ENCODE data around the gene EPHA5. TPM values are rescaled to one million over a fixed set of nuclear protein-coding genes. Genes with fewer than 3 reads are reported as not detected.

The EPHA5 gene
- total RNA-seq, 5 donors from 2014 or later (not counting 1 experiment from before 2014, with no cell fraction given) = not detected

DNA sequence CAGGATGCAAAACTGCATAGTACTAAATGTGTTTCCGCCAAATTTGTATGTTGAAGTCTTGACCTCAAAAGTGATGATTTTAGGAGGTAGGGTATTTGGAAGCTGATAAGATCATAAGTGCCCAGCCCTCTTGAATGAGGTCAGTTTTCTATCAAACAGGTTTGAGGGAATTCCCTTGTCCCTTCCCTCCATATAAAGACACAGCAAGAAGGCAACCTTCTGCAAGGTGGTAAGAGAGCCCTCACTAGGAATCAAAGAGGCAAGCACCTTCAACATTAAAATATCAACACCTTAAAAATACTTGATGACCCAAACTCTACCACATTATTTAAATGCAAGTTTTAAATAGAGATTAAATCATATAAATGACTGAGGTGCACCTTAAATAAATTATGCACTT, 288.6 kb downstream of the EPHA5 start:
- peaks cover 7 to 16% (median 7%) of the 10 kb centered on the region in 3 donors for H3K9me3 Mint-ChIP-seq
- Histone ChIP-seq H3K36me3 (ENCODE audit: control insufficient read depth in 2 of 2, extremely low read depth in 1 of 2, insufficient read depth in 1 of 2, low read length in 1 of 2) (no peaks in the 10 kb centered on the region), H3K4me1 (ENCODE audit: control insufficient read depth in 1 of 2, extremely low read depth in 1 of 2, insufficient read depth in 2 of 2, low read length in 2 of 2) (no peaks in the 10 kb centered on the region), H3K27ac (ENCODE audit: low read length) (no peak overlapping the region), H3K9me3 (no peaks in the 10 kb centered on the region), H3K4me3 (ENCODE audit: control insufficient read depth in 1 of 2, extremely low read depth in 1 of 2, low read length in 1 of 2) (no peak overlapping the region), H3K27me3 (replicated peaks in 1 of 2; ENCODE audit: control insufficient read depth in 2 of 2, extremely low read depth in 1 of 2, insufficient read depth in 2 of 2, low read length in 1 of 2) (no peaks in the 10 kb centered on the region)
- DNase-seq (no peak), ATAC-seq (replicated peaks in 1 of 4) (no peak)
- WGBS (ENCODE audit: insufficient coverage) = no CpG with 5 or more reads among the region's 1 CpG
- ChIA-PET CTCF (no interaction called here), POLR2A (no interaction called here)
- no peaks in the 10 kb centered on the region for H3K36me3 Mint-ChIP-seq
- no peak overlapping the region for H3K27ac Mint-ChIP-seq
- no peak overlapping the region for H3K4me3 Mint-ChIP-seq
- no peaks in the 10 kb centered on the region for H3K27me3 Mint-ChIP-seq
- H3K4me1 Mint-ChIP-seq = no peaks in the 10 kb centered on the region

DNA sequence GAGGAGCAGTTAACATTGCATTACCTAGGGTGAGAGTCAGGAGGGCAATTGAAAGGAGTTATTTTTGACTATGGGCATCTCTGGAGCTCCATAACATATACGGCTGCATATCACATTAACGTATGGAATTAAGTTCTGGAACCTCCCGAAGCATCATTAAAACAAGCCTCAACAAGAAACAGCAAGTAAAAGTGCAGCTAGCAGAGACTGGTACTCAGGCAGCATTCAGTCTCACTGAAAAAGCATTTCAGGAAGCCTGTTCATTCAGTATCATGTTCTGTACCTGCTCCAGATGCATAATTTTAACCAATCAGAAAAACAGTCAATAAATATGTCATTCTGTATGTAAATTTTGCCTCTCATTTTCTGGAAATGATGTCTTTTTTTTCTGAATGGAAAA, 299.6 kb downstream of the EPHA5 start:
- Mint-ChIP-seq H3K27ac (no peak overlapping the region), H3K27me3 (no peaks in the 10 kb centered on the region), H3K36me3 (no peaks in the 10 kb centered on the region), H3K9me3 (peaks cover 9 to 25% (median 14%) of the 10 kb centered on the region in 3 donors), H3K4me1 (no peaks in the 10 kb centered on the region), H3K4me3 (no peak overlapping the region)
- WGBS (ENCODE audit: insufficient coverage) = 100% methylated on average over 2 of the region's 3 CpGs
- DNase-seq (no peak), ATAC-seq (replicated peaks in 1 of 4) (no peak)
- H3K36me3 ChIP-seq (ENCODE audit: control insufficient read depth in 2 of 2, extremely low read depth in 1 of 2, insufficient read depth in 1 of 2, low read length in 1 of 2) = no peaks in the 10 kb centered on the region
- ChIA-PET POLR2A (no interaction called here), CTCF (no interaction called here)
- no peaks in the 10 kb centered on the region for H3K27me3 ChIP-seq (replicated peaks in 1 of 2; ENCODE audit: control insufficient read depth in 2 of 2, extremely low read depth in 1 of 2, insufficient read depth in 2 of 2, low read length in 1 of 2)
- no peaks in the 10 kb centered on the region for H3K4me1 ChIP-seq (ENCODE audit: control insufficient read depth in 1 of 2, extremely low read depth in 1 of 2, insufficient read depth in 2 of 2, low read length in 2 of 2)
- H3K4me3 ChIP-seq (ENCODE audit: control insufficient read depth in 1 of 2, extremely low read depth in 1 of 2, low read length in 1 of 2) = no peak overlapping the region
- no peak overlapping the region for H3K27ac ChIP-seq (ENCODE audit: low read length)
- no peaks in the 10 kb centered on the region for H3K9me3 ChIP-seq

DNA sequence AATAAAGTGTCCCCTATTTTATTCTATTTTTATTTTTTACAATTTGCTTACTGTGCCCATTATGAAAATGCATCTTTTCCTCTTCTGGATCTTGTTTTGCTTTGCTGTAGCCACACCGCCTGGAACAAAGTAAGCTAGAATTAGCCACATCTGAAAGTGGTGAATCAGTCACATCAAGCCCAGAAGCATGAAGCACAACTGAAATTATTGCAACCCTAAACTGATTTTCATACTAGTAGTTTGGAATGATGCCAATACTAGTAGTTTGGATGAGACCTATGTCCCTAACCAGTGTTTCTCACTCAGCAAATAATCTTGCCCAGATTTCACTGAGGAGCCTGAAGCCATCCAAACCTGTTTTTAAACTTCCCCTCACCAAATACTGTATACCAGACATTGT, 303.0 kb downstream of the EPHA5 start:
- no peaks in the 10 kb centered on the region for H3K9me3 ChIP-seq
- no peak overlapping the region for H3K4me3 ChIP-seq (ENCODE audit: control insufficient read depth in 1 of 2, extremely low read depth in 1 of 2, low read length in 1 of 2)
- H3K27me3 ChIP-seq (replicated peaks in 1 of 2; ENCODE audit: control insufficient read depth in 2 of 2, extremely low read depth in 1 of 2, insufficient read depth in 2 of 2, low read length in 1 of 2) = no peaks in the 10 kb centered on the region
- Mint-ChIP-seq H3K4me1 (no peaks in the 10 kb centered on the region), H3K36me3 (no peaks in the 10 kb centered on the region), H3K9me3 (peaks cover 13 to 28% (median 14%) of the 10 kb centered on the region in 3 donors), H3K27me3 (no peaks in the 10 kb centered on the region), H3K4me3 (no peak overlapping the region), H3K27ac (no peak overlapping the region)
- no peak for DNase-seq
- ChIA-PET CTCF (no interaction called here), POLR2A (no interaction called here)
- ATAC-seq (replicated peaks in 1 of 4) = no peak
- WGBS (ENCODE audit: insufficient coverage) = 100% methylated on average over 1 of the region's 1 CpG
- no peak overlapping the region for H3K27ac ChIP-seq (ENCODE audit: low read length)
- H3K36me3 ChIP-seq (ENCODE audit: control insufficient read depth in 2 of 2, extremely low read depth in 1 of 2, insufficient read depth in 1 of 2, low read length in 1 of 2) = no peaks in the 10 kb centered on the region
- H3K4me1 ChIP-seq (ENCODE audit: control insufficient read depth in 1 of 2, extremely low read depth in 1 of 2, insufficient read depth in 2 of 2, low read length in 2 of 2) = no peaks in the 10 kb centered on the region

- Mint-ChIP-seq H3K27ac (no peak overlapping the region), H3K9me3 (peaks cover 9 to 25% (median 12%) of the 10 kb centered on the region in 3 donors), H3K27me3 (no peaks in the 10 kb centered on the region), H3K4me3 (no peak overlapping the region), H3K36me3 (no peaks in the 10 kb centered on the region), H3K4me1 (no peaks in the 10 kb centered on the region)
- Histone ChIP-seq H3K9me3 (no peaks in the 10 kb centered on the region), H3K27ac (ENCODE audit: low read length) (no peak overlapping the region), H3K4me3 (ENCODE audit: control insufficient read depth in 1 of 2, extremely low read depth in 1 of 2, low read length in 1 of 2) (no peak overlapping the region), H3K4me1 (ENCODE audit: control insufficient read depth in 1 of 2, extremely low read depth in 1 of 2, insufficient read depth in 2 of 2, low read length in 2 of 2) (no peaks in the 10 kb centered on the region), H3K36me3 (ENCODE audit: control insufficient read depth in 2 of 2, extremely low read depth in 1 of 2, insufficient read depth in 1 of 2, low read length in 1 of 2) (no peaks in the 10 kb centered on the region), H3K27me3 (replicated peaks in 1 of 2; ENCODE audit: control insufficient read depth in 2 of 2, extremely low read depth in 1 of 2, insufficient read depth in 2 of 2, low read length in 1 of 2) (no peaks in the 10 kb centered on the region)
- WGBS (ENCODE audit: insufficient coverage) = no CpG with 5 or more reads among the region's 2 CpGs
- ChIA-PET POLR2A (no interaction called here), CTCF (no interaction called here)
- ATAC-seq (replicated peaks in 1 of 4) (no peak), DNase-seq (no peak)
Observed at GRCh38 chr4:65358914-65359313, 311.4 kb downstream of the EPHA5 start.

DNA sequence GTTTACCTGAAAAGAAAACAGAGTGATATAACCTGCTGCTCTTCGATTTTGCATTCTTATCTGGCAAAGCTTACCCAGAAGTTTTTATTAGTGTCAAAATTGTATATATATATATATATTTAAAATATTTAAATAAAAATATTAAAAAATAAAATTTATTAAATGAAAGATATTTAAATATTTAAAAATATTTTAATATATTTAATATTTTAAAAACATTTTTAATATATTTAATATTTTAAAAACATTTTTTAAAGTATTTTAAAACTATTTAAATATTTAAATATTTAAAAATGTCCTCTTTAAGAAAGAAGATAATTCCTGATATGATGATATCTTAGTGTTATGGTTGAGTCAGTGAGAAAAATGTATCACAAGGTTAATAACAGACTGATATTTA, 317.2 kb downstream of the EPHA5 start:
- Histone ChIP-seq H3K4me1 (ENCODE audit: control insufficient read depth in 1 of 2, extremely low read depth in 1 of 2, insufficient read depth in 2 of 2, low read length in 2 of 2) (no peaks in the 10 kb centered on the region), H3K9me3 (no peaks in the 10 kb centered on the region), H3K27me3 (replicated peaks in 1 of 2; ENCODE audit: control insufficient read depth in 2 of 2, extremely low read depth in 1 of 2, insufficient read depth in 2 of 2, low read length in 1 of 2) (no peaks in the 10 kb centered on the region), H3K27ac (ENCODE audit: low read length) (no peak overlapping the region), H3K36me3 (ENCODE audit: control insufficient read depth in 2 of 2, extremely low read depth in 1 of 2, insufficient read depth in 1 of 2, low read length in 1 of 2) (no peaks in the 10 kb centered on the region), H3K4me3 (ENCODE audit: control insufficient read depth in 1 of 2, extremely low read depth in 1 of 2, low read length in 1 of 2) (no peak overlapping the region)
- ChIA-PET POLR2A (no interaction called here), CTCF (no interaction called here)
- peaks cover 4 to 26% (median 7%) of the 10 kb centered on the region in 3 donors for H3K9me3 Mint-ChIP-seq
- ATAC-seq (replicated peaks in 1 of 4) = no peak
- H3K36me3 Mint-ChIP-seq = no peaks in the 10 kb centered on the region
- no peak for DNase-seq
- no peak overlapping the region for H3K4me3 Mint-ChIP-seq
- H3K27me3 Mint-ChIP-seq = no peaks in the 10 kb centered on the region
- no peak overlapping the region for H3K27ac Mint-ChIP-seq
- no peaks in the 10 kb centered on the region for H3K4me1 Mint-ChIP-seq
- no CpG with 5 or more reads among the region's 1 CpG for WGBS (ENCODE audit: insufficient coverage)

- DNase-seq (no peak), ATAC-seq (replicated peaks in 1 of 4) (no peak)
- Histone ChIP-seq H3K36me3 (ENCODE audit: control insufficient read depth in 2 of 2, extremely low read depth in 1 of 2, insufficient read depth in 1 of 2, low read length in 1 of 2) (no peaks in the 10 kb centered on the region), H3K4me1 (ENCODE audit: control insufficient read depth in 1 of 2, extremely low read depth in 1 of 2, insufficient read depth in 2 of 2, low read length in 2 of 2) (no peaks in the 10 kb centered on the region), H3K27ac (ENCODE audit: low read length) (no peak overlapping the region), H3K27me3 (replicated peaks in 1 of 2; ENCODE audit: control insufficient read depth in 2 of 2, extremely low read depth in 1 of 2, insufficient read depth in 2 of 2, low read length in 1 of 2) (no peaks in the 10 kb centered on the region), H3K9me3 (no peaks in the 10 kb centered on the region), H3K4me3 (ENCODE audit: control insufficient read depth in 1 of 2, extremely low read depth in 1 of 2, low read length in 1 of 2) (no peak overlapping the region)
- no peaks in the 10 kb centered on the region for H3K36me3 Mint-ChIP-seq
- H3K27me3 Mint-ChIP-seq = no peaks in the 10 kb centered on the region
- no CpG with 5 or more reads among the region's 4 CpGs for WGBS (ENCODE audit: insufficient coverage)
- peaks cover 4 to 16% (median 8%) of the 10 kb centered on the region in 3 donors for H3K9me3 Mint-ChIP-seq
- no peak overlapping the region for H3K4me3 Mint-ChIP-seq
- H3K4me1 Mint-ChIP-seq = no peaks in the 10 kb centered on the region
- no peak overlapping the region for H3K27ac Mint-ChIP-seq
- ChIA-PET POLR2A (no interaction called here), CTCF (no interaction called here)
Observed at GRCh38 chr4:65344278-65344825, 325.9 kb downstream of the EPHA5 start.

- H3K4me1 Mint-ChIP-seq = no peaks in the 10 kb centered on the region
- H3K27ac Mint-ChIP-seq = no peak overlapping the region
- no CpG with 5 or more reads among the region's 1 CpG for WGBS (ENCODE audit: insufficient coverage)
- Histone ChIP-seq H3K9me3 (no peaks in the 10 kb centered on the region), H3K27me3 (replicated peaks in 1 of 2; ENCODE audit: control insufficient read depth in 2 of 2, extremely low read depth in 1 of 2, insufficient read depth in 2 of 2, low read length in 1 of 2) (no peaks in the 10 kb centered on the region), H3K4me3 (ENCODE audit: control insufficient read depth in 1 of 2, extremely low read depth in 1 of 2, low read length in 1 of 2) (no peak overlapping the region), H3K36me3 (ENCODE audit: control insufficient read depth in 2 of 2, extremely low read depth in 1 of 2, insufficient read depth in 1 of 2, low read length in 1 of 2) (no peaks in the 10 kb centered on the region), H3K4me1 (ENCODE audit: control insufficient read depth in 1 of 2, extremely low read depth in 1 of 2, insufficient read depth in 2 of 2, low read length in 2 of 2) (no peaks in the 10 kb centered on the region), H3K27ac (ENCODE audit: low read length) (no peak overlapping the region)
- no peaks in the 10 kb centered on the region for H3K36me3 Mint-ChIP-seq
- POLR2A ChIA-PET = no interaction called here
- DNase-seq (no peak), ATAC-seq (replicated peaks in 1 of 4) (no peak)
- H3K27me3 Mint-ChIP-seq = no peaks in the 10 kb centered on the region
- peaks cover 4 to 16% (median 8%) of the 10 kb centered on the region in 3 donors for H3K9me3 Mint-ChIP-seq
- H3K4me3 Mint-ChIP-seq = no peak overlapping the region
- CTCF ChIA-PET = no interaction called here
Observed at GRCh38 chr4:65343342-65343741, 326.9 kb downstream of the EPHA5 start.

Data from T-cell (primary cell).